ENCODE data around the gene C21orf58.
A peak's percentile ranks its signal among the peaks of the same experiment; 100 is the strongest.

C21orf58 gene

DNA sequence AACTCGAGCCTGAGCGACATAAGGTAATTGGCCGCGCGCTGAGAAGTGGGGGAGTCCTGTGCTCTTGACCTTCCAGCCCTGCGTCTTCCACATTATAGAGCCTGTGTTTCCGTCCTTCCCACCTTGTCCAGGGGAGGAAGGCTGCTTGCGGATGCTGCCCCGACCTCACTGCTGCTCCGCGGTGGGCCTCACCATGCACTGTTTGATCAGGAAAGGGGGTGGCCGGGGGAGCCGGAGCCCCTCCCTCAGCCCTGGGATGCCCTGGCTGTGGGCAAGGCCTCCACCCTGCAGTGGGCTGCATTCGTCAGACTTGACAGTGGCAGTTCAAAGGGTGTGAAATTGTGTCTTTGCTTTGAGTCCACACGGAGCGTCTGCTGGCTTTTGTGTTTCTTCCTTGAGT, 30.4 kb upstream of the C21orf58 start:
- no peak for DNase-seq (ENCODE audit: low read depth in 2 of 2)

DNA sequence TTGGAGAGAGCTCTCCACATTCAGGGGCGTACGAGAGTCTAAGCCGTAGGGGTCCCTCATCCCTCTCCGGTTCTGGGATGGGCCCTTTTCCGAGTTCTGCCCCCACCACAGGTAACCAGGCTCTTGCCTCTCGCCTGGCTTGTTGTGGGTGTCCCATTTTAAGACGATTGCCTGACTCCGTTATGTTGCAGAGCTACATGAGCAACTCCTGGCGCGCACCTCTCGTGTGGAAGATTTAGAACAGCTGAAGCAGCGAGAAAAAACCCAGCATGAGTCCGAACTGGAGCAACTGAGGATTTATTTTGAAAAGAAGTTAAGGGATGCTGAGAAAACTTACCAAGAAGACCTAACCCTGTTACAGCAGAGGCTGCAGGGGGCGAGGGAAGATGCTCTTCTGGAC, 29.2 kb upstream of the C21orf58 start:
- no peak for DNase-seq (ENCODE audit: low read depth in 2 of 2)

DNA sequence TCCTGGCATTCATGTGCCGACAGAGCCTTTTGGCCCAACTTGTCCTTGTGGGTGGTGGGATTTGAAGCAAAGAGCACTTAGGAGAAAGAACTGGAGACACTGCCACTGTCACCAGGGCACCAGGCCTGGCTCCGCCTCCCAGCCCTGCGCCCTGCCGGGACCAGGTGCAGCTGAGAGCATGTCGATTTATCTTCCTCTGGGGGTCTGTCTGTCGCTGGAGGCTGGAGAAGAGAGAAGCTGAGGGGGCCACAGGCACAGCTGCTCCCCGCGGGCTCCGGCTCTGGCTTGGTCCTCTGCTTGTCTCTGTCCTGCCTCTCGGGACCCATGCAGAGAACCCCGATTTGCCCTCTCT, 28.5 kb upstream of the C21orf58 start:
- DNase-seq (ENCODE audit: low read depth in 2 of 2), result no peak

DNA sequence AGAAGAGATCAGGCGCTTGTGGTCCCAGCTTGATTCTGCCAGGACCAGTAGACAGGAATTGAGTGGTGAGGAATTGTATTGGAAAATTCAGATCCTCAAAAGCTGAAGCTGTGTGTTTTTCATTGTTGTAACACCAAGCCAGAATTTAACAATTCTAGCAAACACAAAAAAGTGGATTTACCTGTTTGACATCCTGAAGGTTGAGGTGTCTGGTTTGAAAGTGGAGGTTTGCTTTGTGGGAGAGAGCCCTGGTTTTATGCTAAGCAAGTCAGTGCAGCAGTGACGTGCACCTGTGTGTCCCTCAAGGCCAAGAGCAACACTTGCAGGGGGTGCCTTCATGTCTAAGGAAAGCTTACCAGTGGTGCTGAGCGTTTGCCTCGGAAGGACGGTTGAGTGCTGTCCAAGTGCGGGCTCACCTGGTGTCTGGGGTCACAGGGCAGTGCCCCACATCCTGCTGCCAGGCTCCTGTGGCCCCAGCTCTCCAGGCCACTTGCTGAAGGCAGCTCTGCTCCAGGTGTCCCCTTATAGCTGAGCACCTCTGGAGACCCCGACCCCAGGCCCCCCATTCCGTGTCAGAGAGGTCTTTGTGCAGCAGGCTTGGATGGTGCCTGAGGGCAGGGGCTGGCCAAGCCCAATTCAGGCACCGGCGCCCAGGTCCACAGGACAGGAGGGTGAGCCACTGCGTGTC, 27.9 kb upstream of the C21orf58 start:
- DNase-seq (ENCODE audit: low read depth in 2 of 2), result no peak

DNA sequence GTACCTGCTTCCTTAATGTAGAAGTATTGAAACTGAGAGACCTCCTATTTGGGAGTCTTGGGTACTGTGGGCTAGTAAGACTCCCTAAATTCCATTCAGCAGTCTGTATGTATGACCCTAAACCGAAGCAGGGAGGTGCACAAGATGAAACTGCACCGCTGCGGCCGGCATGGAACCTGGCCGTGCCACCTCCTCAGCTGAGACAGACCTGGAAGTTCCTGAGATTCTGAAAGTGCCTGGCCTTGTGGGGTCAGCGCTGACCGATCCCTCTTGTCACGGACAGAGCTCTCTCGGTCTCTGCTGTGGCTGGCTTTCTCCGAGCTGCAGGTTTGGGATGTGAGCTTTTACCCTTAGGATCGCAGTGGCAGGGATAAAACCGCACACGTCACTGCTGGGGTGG, 27.3 kb upstream of the C21orf58 start:
- no peak for DNase-seq (ENCODE audit: low read depth in 2 of 2)

DNA sequence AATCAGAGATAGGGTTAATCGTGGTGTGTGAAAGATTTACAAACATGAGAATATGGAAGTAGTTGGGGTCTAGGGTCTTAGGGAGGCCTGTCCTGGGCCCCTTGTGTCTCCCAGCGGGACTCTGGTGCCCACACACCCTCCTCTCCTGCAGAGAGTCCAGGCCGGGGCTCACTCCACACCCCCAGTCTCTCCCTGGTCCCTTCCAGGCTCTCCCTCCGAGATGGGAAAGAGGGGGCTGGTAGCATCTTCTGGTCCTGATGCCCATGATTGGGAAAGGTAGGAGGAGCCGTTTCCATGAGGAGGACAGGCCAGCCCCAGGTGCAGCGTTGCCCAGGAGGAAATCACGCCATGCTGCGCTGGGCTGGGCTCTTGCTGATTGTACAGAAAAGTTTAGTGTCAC, 26.9 kb upstream of the C21orf58 start:
- DNase-seq (ENCODE audit: low read depth in 2 of 2), result no peak

DNA sequence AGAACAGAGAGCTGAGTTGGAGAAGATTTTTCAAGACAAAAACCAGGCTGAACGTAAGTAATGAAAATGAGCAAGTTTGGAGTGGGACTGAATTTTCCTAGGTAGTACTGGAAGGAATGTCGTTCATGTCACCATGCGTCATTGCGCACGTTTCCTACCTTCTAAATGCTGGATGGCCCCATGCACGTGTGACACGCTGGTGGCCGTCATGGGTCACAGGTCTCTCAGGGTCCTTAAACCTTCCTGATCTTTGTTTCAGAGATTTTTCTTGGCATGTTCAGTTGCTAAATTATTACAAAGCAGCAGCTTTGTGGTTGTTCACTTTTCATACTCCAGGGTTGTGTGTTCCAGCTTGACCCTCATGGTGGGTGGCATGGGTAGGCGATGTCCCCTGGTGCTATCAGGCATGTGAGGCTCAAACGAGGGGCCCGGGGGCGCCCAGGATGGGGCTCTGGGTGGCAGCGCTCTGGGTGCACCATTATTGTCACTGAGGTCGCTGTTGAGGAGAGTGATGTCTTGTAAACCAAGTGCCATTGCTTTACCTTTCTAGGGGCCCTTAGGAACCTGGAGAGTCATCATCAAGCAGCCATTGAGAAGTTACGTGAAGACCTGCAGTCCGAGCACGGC, 25.6 kb upstream of the C21orf58 start:
- DNase-seq (ENCODE audit: low read depth in 2 of 2), result no peak

DNA sequence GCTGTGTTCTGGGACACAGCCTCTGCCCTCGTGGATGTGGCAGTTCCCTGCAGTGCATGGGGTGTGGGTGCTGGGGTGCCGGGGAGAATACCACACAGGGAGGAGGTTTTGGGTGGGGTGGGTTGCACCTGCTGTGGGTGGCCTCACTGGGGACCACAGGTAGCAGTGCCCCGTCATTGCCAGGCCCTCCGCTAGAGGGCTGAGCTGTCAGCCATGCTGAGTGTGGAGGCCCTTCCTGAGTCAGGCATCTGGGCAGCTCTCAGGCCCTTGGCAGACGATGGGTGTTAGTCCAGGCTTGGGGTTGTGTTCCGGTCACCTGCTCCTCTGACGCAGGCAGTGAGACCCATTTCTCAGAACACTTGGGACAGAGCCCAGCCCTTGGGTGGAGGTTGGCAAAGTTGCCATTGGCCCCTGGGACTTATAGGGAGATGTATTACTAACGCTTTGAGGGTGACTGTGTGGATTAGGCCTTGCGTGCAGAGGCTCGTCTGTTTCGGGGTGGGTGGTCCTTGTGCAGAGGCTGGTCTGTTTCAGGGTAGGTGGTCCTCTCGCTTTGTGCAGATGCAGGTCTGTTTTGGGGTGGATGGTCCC, 24.2 kb upstream of the C21orf58 start:
- no peak for DNase-seq (ENCODE audit: low read depth in 2 of 2)

DNA sequence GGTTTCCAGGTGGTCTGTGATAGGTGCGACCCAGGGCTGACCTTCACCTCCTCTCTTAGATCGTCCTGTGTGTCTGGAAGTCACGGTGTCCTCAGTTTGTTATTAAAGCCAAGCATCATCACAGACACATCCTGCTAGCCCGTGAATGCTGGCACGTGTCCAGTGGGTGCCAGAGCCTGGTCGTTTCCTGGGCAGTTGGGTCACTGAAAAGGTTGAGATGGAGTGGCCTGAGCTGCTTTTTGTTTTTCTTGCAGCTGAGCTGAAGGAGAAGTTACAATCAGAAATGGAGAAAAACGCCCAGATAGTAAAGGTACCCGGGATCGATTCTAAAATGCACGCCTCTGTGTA, 23.5 kb upstream of the C21orf58 start:
- no peak for DNase-seq (ENCODE audit: low read depth in 2 of 2)

DNA sequence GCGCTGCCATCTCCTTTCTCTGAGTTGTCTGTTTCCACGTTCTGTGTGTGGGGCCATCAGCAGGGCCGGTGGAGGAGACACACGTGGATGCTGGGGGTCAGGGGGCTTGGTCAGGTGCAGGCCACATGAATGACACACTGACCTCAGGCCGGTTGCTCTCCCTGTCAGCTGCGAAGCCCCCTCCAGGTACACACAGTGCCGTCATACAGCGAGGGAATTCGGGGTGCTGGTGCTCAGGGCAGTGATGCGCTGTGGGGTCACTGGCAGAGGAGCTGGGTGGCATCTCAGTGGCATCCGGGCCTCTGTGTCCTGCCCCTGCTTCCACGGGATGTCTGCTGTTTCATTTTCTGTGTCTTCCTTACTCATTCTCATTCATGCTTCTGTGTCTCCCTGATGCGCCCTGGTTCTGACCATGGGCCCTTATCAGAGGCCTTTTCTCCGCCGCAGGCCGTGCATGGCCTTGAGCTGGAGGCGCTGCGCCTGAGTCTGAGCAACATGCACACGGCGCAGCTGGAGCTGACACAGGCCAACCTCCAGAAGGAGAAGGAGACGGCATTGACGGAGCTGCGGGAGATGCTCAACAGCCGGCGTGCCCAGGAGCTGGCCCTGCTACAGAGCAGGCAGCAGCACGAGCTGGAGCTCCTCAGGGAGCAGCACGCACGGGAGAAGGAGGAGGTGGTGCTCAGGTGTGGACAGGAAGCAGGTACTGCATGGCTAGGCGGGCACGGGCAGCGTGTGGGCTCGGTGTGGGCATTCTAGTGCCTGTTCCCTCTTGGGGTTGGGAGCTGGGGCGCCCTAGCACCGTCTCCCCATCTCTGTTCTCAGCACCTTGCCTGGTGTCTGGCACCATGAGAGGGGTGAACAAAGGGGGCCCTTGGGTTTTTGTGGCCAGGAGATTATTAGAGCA, 22.9 kb upstream of the C21orf58 start:
- no peak for DNase-seq (ENCODE audit: low read depth in 2 of 2)

DNA sequence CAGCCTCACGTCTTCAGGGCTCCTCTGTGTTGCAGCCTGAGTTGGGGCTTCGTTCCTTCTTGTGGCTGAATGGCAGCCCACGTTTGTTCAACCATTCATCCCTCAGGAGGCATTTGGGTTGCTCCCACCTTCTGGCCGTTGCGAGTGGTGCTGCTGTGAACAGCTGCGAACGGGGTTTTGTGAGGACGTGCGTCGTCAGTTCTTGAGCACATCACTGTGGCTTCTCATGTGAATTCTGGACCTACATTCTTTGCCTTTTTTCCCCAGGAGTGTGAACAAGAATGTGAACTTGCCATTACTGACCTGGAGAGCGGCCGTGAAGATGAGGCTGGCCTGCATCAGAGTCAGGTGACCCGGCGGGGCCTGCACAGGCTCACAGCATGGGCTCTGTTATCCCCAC, 22.2 kb upstream of the C21orf58 start:
- DNase-seq (ENCODE audit: low read depth in 2 of 2), result no peak

DNA sequence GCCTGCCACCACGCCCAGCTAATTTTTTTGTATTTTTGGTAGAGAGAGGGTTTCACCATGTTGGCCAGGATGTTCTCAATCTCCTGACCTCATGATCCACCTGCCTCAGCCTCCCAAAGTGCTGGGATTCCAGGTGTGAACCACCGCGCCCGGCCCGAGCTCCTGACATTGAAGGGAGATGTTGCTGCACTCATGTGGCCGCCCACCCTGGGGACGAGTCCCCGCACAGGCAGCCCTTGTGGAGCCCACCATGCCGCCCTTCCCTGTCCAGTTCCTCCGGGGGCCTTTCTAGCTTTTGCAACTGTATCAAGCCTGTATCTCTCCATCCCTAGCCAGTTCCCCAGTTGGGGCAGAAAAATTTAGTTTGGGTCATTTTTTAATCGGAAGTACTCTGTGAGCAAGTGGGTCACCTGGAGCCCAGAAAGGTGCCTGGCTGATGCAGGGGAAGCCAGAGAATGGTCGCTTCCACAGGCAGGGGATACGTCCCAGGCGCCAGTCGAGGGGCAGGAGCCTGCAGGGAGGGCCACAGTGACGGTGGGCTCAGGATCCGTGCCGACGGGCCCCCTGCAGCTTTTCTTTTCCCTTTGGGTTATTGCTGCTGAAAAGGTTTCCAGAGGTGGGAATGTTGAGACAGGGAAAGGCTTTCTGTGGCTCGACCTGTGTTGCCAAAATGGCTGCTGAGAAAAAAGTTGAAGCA, 20.7 kb upstream of the C21orf58 start:
- DNase-seq (ENCODE audit: low read depth in 2 of 2), result no peak

DNA sequence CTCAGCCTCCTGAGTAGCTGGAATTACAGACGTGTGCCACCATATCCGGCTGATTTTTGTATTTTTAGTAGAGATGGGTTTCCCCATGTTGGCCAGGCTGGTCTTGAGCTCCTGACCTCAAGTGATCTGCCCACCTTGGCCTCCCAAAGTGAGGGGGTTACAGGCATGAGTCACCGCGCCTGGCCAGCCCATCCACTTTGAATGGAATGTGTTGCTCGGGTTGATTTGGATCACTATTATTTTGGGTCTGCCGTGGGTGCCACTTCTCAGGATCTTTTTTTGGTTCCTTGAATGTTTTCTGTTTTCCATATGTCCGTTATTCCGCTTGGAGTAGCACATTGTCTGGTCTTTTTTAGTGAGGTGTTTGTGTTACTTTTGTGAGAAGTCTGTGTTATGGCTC, 17.3 kb upstream of the C21orf58 start:
- DNase-seq (ENCODE audit: low read depth in 2 of 2), result no peak

DNA sequence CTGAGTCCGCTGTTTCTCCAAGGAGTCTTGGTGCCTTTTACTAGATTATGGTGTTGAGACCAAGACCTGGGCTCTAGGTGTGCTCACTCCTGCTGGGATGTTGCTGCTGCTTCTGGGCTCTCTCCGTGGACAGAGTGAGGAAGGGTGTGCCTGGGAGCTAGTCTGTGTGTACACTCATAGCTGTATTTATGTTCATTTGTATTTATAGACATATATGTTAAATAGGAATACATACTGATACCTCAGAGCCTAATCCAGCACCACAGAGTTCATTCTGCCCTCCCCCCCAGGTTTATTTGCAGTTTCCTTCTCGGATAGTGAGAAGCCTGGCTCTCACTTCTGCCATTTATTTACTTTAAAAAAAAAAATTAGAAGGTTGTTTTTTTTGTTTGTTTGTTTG, 12.9 kb upstream of the C21orf58 start:
- no peak for DNase-seq (ENCODE audit: low read depth in 2 of 2)

DNA sequence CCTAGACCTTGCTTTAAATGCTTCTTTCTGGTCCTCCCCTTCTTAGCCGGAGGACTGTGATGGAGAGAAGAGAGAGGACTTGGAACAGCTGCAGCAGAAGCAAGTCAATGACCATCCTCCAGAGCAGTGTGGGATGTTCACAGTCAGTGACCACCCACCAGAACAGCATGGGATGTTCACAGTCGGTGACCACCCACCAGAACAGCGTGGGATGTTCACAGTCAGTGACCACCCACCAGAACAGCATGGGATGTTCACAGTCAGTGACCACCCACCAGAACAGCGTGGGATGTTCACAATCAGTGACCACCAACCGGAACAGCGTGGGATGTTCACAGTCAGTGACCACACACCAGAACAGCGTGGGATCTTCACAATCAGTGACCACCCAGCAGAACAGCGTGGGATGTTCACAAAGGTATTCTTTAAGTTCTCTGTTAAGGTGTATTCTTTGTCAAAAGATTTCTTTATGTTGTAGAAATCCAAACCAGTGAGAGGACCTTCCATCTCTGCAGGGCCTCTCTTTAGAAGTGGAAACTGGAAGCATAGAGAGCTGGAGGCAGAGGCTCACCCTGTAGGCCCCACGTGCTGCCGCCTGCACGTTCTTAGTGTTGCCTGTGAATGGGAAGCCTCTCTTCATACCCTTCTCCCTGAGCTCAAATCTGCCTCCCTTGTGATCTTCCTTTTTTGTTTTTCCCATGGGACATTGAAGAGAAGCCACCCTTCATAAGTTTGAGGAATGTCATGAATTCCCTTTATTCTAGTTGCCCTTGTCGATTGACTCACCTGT, 10.9 kb upstream of the C21orf58 start:
- DNase-seq (ENCODE audit: low read depth in 2 of 2), result no peak

DNA sequence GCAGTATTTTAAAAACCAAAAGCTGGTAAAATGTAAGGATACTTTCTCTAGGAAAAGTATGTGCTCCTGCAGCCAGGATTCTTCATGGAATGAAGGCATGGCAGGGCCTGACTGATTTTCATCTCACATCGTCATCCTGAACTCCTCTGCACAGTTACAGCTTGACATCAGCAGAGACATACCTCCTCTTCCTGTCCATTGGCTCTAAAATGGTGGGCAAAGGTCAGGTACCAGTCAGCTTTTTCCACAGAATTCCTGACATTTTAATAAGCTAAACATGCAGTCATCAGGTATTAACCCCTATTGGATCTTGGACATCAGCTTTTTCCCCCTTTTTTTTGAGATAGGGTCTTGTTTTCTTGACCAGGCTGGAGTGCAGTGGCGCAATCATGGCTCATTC, 6.1 kb upstream of the C21orf58 start:
- no peak for DNase-seq (ENCODE audit: low read depth in 2 of 2)

DNA sequence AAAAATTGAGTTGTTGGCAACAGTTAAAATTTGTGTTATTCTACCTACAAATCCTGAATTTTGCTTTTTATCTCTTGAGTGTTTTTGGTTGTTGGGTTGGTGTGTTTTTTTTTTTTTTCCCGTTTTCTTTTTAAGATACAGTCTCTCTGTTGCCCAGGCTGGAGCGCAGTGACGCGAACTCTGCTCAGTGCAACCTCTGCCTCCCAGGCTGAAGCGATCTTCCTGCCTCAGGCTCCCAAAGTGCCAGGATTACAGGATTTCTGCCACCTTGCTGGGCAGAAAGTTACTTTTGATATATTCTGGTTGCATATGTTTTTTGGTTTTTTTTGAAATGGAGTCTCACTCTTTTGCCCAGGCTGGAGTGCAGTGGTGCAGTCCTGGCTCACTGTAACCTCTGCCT, 4.5 kb upstream of the C21orf58 start:
- no peak for DNase-seq (ENCODE audit: low read depth in 2 of 2)

DNA sequence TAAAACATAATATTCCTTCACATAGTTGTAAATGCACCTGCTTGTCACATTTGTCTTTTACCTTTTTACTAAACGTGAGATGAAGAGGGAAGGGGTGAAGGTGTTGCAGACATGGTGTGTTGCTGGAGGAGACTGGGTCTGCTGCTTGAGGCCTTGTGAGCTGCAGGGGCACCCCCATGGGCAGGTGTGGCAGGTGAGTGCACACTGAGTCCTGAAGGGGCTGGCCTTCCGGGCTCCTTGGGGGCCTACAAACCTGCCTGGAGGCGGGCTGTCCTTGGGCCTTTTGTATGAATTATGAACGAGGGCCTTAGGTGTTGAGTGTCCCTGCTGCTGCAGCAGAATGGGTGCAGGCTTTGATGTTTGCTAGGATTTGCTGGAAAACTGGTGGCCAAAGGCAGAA, 4.0 kb upstream of the C21orf58 start:
- DNase-seq (ENCODE audit: low read depth in 2 of 2), result no peak

DNA sequence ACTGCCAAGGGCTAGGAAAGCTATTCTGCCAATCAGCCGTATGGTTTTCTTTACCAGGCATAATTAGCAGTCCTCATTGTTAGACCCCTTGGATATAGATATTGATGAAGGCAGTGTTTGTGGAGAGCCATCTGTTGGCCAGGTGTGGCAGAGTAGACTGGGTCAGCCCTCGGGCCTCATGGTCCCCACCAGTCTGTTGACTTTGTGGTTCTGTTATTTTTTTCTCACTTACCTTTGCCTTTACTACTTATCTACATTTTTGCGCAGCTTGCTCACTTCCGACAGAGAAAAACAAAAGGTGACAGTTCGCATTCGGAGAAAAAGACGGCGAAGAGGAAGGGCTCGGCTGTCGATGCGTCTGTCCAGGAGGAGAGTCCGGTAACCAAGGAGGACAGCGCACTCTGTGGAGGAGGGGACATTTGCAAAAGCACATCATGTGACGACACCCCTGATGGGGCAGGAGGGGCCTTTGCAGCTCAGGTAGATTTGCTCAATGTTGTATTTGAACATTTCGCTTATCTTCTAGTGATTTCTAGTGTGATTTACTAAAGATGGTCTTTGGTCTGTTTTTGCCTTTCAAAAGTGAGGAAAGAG, 2.5 kb upstream of the C21orf58 start:
- no peak for DNase-seq (ENCODE audit: low read depth in 2 of 2)

DNA sequence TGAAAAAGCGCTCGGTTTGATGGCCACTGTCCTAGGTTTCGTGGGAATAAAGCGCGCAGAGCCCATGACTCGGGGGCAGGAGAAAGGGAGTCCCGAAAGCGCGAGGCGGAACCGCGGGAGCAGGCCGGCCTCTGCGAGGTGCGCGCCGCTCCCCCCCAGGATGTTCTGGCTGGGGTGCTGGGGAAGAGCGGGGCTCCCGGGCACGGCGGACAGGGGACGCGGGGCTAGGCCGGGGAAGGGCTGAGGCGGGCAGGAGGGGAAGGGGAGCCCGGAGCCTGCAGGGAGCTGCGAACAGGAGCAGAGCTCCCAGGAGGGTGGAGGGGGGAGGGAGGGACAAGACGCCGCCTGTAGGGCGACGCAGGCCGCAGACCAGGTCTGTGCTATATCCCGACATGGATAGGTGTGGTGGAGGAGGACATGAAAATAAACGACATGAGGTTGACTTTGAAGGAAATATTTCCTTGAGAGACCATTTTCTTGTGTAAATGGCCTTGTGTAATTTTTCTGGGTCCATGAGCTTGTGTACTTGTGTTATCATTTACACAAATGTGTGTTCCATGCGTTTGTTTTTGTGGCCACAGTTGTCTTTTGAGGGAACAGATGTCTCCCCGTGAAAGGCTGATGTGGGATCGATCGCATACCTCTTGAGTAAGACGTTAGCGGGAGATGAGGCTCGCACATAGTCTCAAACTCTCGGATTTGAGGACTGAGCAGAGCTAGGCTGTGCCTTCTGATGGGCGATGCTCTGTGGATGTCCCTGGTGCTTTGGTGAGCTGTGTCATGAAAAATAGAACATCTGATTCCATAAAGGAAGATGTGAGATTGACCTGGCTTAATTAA, 1.6 kb upstream of the C21orf58 start:
- peak; percentile 14 to 26 for DNase-seq (ENCODE audit: low read depth in 2 of 2)

Measured in stimulated activated CD4-positive, alpha-beta T cell treated with anti-CD3 and anti-CD28 coated beads, Interleukin-1b, Interleukin-23, amount 100 ng/mL, for 4 hours (primary cell).